Activated T-helper 9 cell treated with anti-CD3 and anti-CD28 coated beads, Interleukin-2, amount 50 U/mL, for 16 hours (primary cell): ENCODE results near the gene RASL10A.

Experiments
- DNase-seq: peaks from one replicate; pipeline ENCODE4 v3.0.0-alpha.2; 2020; ENCODE audit warnings: low read depth

RASL10A gene

GRCh38 chr22:29305836-29306174 is 9.7 kb downstream of the RASL10A start:
- DNase-seq = no peak

- no peak for DNase-seq
Measured at GRCh38 chr22:29302681-29303465, 12.6 kb downstream of the RASL10A start.

GRCh38 chr22:29302402-29302680 is 13.2 kb downstream of the RASL10A start:
- no peak for DNase-seq

- DNase-seq = no peak
Measured at GRCh38 chr22:29301716-29302401, 13.6 kb downstream of the RASL10A start.

- no peak for DNase-seq
Measured at GRCh38 chr22:29300807-29301601, 14.5 kb downstream of the RASL10A start.

GRCh38 chr22:29300467-29300806 is 15.1 kb downstream of the RASL10A start:
- no peak for DNase-seq

GRCh38 chr22:29299136-29299900 is 16.2 kb downstream of the RASL10A start:
- DNase-seq = no peak

- no peak for DNase-seq
Measured at GRCh38 chr22:29298641-29299040, 16.9 kb downstream of the RASL10A start.

- no peak for DNase-seq
Measured at GRCh38 chr22:29292379-29292778, 23.1 kb downstream of the RASL10A start.

- no peak for DNase-seq
Measured at GRCh38 chr22:29291215-29291614, 24.3 kb downstream of the RASL10A start.

- no peak for DNase-seq
Measured at GRCh38 chr22:29290061-29290460, 25.4 kb downstream of the RASL10A start.

GRCh38 chr22:29288837-29289236 is 26.7 kb downstream of the RASL10A start:
- DNase-seq = no peak

GRCh38 chr22:29284196-29284595 is 31.3 kb downstream of the RASL10A start:
- DNase-seq = no peak

GRCh38 chr22:29277927-29278326 is 37.6 kb downstream of the RASL10A start:
- no peak for DNase-seq

- DNase-seq = no peak
Measured at GRCh38 chr22:29275819-29276565, 39.5 kb downstream of the RASL10A start.

- DNase-seq = no peak
Measured at GRCh38 chr22:29275167-29275566, 40.3 kb downstream of the RASL10A start.

- DNase-seq = no peak
Measured at GRCh38 chr22:29272624-29273023, 42.9 kb downstream of the RASL10A start.

- DNase-seq = no peak
Measured at GRCh38 chr22:29270475-29271271, 44.8 kb downstream of the RASL10A start.

GRCh38 chr22:29269731-29270474 is 45.6 kb downstream of the RASL10A start:
- DNase-seq = no peak

GRCh38 chr22:29269230-29269604 is 46.3 kb downstream of the RASL10A start:
- DNase-seq = no peak
